K562 (cell line): ENCODE measurements around the gene SLC25A21. TPM values are rescaled to one million over a fixed set of nuclear protein-coding genes. Genes with fewer than 3 reads are reported as not detected.

ENCODE experiments used
- ATAC-seq: fragments of 200-7000 bp; cut with Tn5 transposase; 3 replicates; pipeline ENCODE4 v1.9.1; 2020; ENCODE audit warnings: moderate library complexity
- BruUV-seq: library from RNA; stranded (reverse); fragments of 400-500 nt; replicated peaks from 2 replicates; lab custom pipeline; 2021; lab: Mats Ljungman, UMichigan
- CTCF ChIA-PET: fragments of 300-600 bp; formaldehyde crosslinking; extraction: SDS; loops from one replicate; lab custom pipeline; 2021; ENCODE audit warnings: low intra/inter-chr PET ratio; lab: Yijun Ruan, JAX
- POLR2A ChIA-PET: fragments of 300-600, 350-650 bp; sonication (Branson Sonifier 250); formaldehyde crosslinking; extraction: SDS; loops from one replicate; lab custom pipeline; 2021; ENCODE audit warnings: antibody characterized with exemption, inconsistent platforms; lab: Yijun Ruan, JAX
- DNase-seq, 4 experiments: peaks; one replicate each; pipeline versions ENCODE4 v3.0.0 to v3.0.0-alpha.2; 2011 to 2018; ENCODE audit warnings: low spot score in 3 of 4, mixed read lengths in 3 of 4; ENCODE audit errors: extremely low read depth in 1 of 4
- FAIRE-seq: peaks from 2 replicates; lab custom pipeline; 2011; peaks lifted over from hg19 to GRCh38; lab: Jason Lieb, UNC
- H2AFZ ChIP-seq: 2 replicates; pipeline ENCODE4 v1.6.0; 2011; ENCODE audit warnings: low read depth, low read length, control low read depth, inconsistent platforms
- H3K27ac ChIP-seq: fragments of 200-600 bp; 3 replicates; pipeline ENCODE4 v1.8.0; 2011; ENCODE audit warnings: low read depth, mild to moderate bottlenecking, control low read depth, inconsistent platforms, low read length, moderate library complexity, mixed read lengths; ENCODE audit errors: extremely low read depth
- H3K27me3 ChIP-seq, 2 experiments: fragments of 300-600 bp in 1 of 2; 2 replicates in 1 of 2; 3 replicates in 1 of 2; pipeline versions ENCODE4 v1.6.0 to v1.8.0; 2011; ENCODE audit warnings: inconsistent platforms in 2 of 2, low read length in 2 of 2, mild to moderate bottlenecking in 1 of 2, mixed read lengths in 1 of 2, moderate library complexity in 1 of 2; ENCODE audit not compliant: control insufficient read depth in 2 of 2, insufficient read depth in 2 of 2
- H3K36me3 ChIP-seq: fragments of 300-600 bp; 3 replicates; pipeline ENCODE4 v1.8.0; 2011; ENCODE audit warnings: mild to moderate bottlenecking, low read length, inconsistent platforms; ENCODE audit not compliant: control insufficient read depth, insufficient read depth
- H3K4me1 ChIP-seq, 2 experiments: fragments of 200-600 bp in 1 of 2; replicated peaks in 1 of 2; 2 replicates in 1 of 2; 3 replicates in 1 of 2; pipeline versions ENCODE4 v1.5.1 to v1.8.0; 2011; ENCODE audit warnings: inconsistent platforms in 2 of 2, low read length in 2 of 2, mild to moderate bottlenecking in 1 of 2, mixed read lengths in 1 of 2, moderate library complexity in 1 of 2; ENCODE audit not compliant: control insufficient read depth in 2 of 2, insufficient read depth in 2 of 2
- H3K4me2 ChIP-seq: 2 replicates; pipeline ENCODE4 v1.6.1; 2011; ENCODE audit warnings: low read length, control low read depth, inconsistent platforms, mixed read lengths; ENCODE audit not compliant: insufficient read depth
- H3K4me3 ChIP-seq: fragments of 200-600 bp; sonication (generic), shearing (Covaris generic); 2 replicates; pipeline ENCODE4 v1.5.1; 2016; ENCODE audit warnings: control low read depth, inconsistent platforms
- H3K79me2 ChIP-seq: fragments of 200-600 bp; 3 replicates; pipeline ENCODE4 v1.8.0; 2011; ENCODE audit warnings: low read length, inconsistent platforms; ENCODE audit not compliant: control insufficient read depth, insufficient read depth
- H3K9ac ChIP-seq, 2 experiments: 2 replicates each; pipeline versions ENCODE4 v1.6.0 to v1.6.1; 2011; ENCODE audit warnings: low read depth in 2 of 2, low read length in 2 of 2, control low read depth in 1 of 2, inconsistent platforms in 1 of 2, mild to moderate bottlenecking in 1 of 2, mixed read lengths in 1 of 2; ENCODE audit not compliant: insufficient read depth in 1 of 2
- H3K9me1 ChIP-seq: one replicate; pipeline ENCODE4 v1.6.0; 2011; ENCODE audit warnings: inconsistent platforms, mild to moderate bottlenecking, low read length, moderate library complexity; ENCODE audit not compliant: control insufficient read depth, insufficient read depth
- H3K9me3 ChIP-seq: replicated peaks from 2 replicates; pipeline ENCODE4 v1.5.1; 2011; ENCODE audit warnings: low read depth, low read length, inconsistent platforms; ENCODE audit not compliant: control insufficient read depth, insufficient read depth
- H4K20me1 ChIP-seq: replicated peaks from 2 replicates; pipeline ENCODE4 v1.6.1; 2011; ENCODE audit warnings: low read length, inconsistent platforms, mixed read lengths; ENCODE audit not compliant: control insufficient read depth, insufficient read depth
- ARID2 ChIP-seq: fragments of 450-650 bp; IDR thresholded peaks from 2 replicates; pipeline ENCODE4 v1.6.1; 2017; ENCODE audit warnings: antibody characterized with exemption, mild to moderate bottlenecking
- CAMTA2 ChIP-seq: fragments of 250-450 bp; sonication (Bioruptor Pico); conservative IDR thresholded peaks from 2 replicates; pipeline ENCODE4 v1.5.1; 2022
- CREB5 ChIP-seq: fragments of 250-450 bp; sonication (Bioruptor Pico); IDR thresholded peaks from 2 replicates; pipeline ENCODE4 v1.5.0; 2020; ENCODE audit warnings: mild to moderate bottlenecking
- HMG20A ChIP-seq: fragments of 450-650 bp; formaldehyde crosslinking; conservative IDR thresholded peaks from 2 replicates; pipeline ENCODE4 v1.4.0; 2020; ENCODE audit warnings: mild to moderate bottlenecking, mixed read lengths
- HOMEZ ChIP-seq: fragments of 250-450 bp; sonication (Bioruptor Pico); IDR thresholded peaks from 2 replicates; pipeline ENCODE4 v1.4.0; 2020; ENCODE audit warnings: mild to moderate bottlenecking, moderate library complexity
- KDM5B ChIP-seq: fragments of 200-600 bp; sonication (generic); IDR thresholded peaks from 2 replicates; pipeline ENCODE4 v1.6.1; 2012; ENCODE audit warnings: low read depth, mild to moderate bottlenecking, moderate library complexity, low read length, control low read depth, inconsistent platforms; ENCODE audit not compliant: insufficient replicate concordance
- MITF ChIP-seq: IDR thresholded peaks from 2 replicates; pipeline ENCODE4 v1.6.1; 2014; ENCODE audit warnings: antibody characterized with exemption
- PATZ1 ChIP-seq: fragments of 250-450 bp; sonication (Bioruptor Pico); IDR thresholded peaks from 2 replicates; pipeline ENCODE4 v1.5.0; 2020; ENCODE audit warnings: mild to moderate bottlenecking, borderline replicate concordance
- PHF21A ChIP-seq: fragments of 450-650 bp; IDR thresholded peaks from 2 replicates; pipeline ENCODE4 v1.6.1; 2017; ENCODE audit warnings: low read depth, borderline replicate concordance
- POU5F1 ChIP-seq: fragments of 150-350 bp; IDR thresholded peaks from 2 replicates; pipeline ENCODE4 v1.6.1; 2014; ENCODE audit warnings: borderline replicate concordance, low read length, low read depth, mild to moderate bottlenecking; ENCODE audit not compliant: partially characterized antibody
- RBM14 ChIP-seq: fragments of 200-400 bp; formaldehyde crosslinking; IDR thresholded peaks from 2 replicates; pipeline ENCODE4 v1.6.1; 2018; ENCODE audit warnings: low read depth, mild to moderate bottlenecking, low read length, moderate library complexity, borderline replicate concordance; ENCODE audit not compliant: insufficient read depth
- RBM17 ChIP-seq: fragments of 200-400 bp; formaldehyde crosslinking; IDR thresholded peaks from 2 replicates; pipeline ENCODE4 v1.6.1; 2017; ENCODE audit warnings: low read depth, mild to moderate bottlenecking, low read length, borderline replicate concordance
- RFX7 ChIP-seq: fragments of 250-450 bp; sonication (Bioruptor Pico); IDR thresholded peaks from 2 replicates; pipeline ENCODE4 v1.5.1; 2021; ENCODE audit warnings: mild to moderate bottlenecking
- SREBF2 ChIP-seq: sonication (generic); formaldehyde crosslinking; IDR thresholded peaks from 2 replicates; pipeline ENCODE4 v1.4.0; 2020; ENCODE audit warnings: mild to moderate bottlenecking, missing genetic modification reagents
- U2AF1 ChIP-seq: fragments of 200-400 bp; formaldehyde crosslinking; optimal IDR thresholded peaks from 2 replicates; pipeline ENCODE3; 2017; ENCODE audit warnings: mild to moderate bottlenecking, low read depth, low read length, moderate library complexity
- WGBS: fragments of 100-300 bp; shearing (Covaris generic); methylation state at CpG from one replicate; pipeline ENCODE4 v1.1.6; 2016; ENCODE audit warnings: low coverage, mixed read lengths; ENCODE audit not compliant: insufficient coverage; ENCODE audit errors: missing lambda C conversion rate; 5-methylcytosine and 5-hydroxymethylcytosine counted together
- in situ Hi-C: fragments of 300-500 bp; cut with MboI; formaldehyde crosslinking; loops from 4 replicates; pipeline ENCODE4 v1.15.0; 2018; ENCODE audit warnings: inconsistent platforms, mixed read lengths
- intact Hi-C: fragments of 100-400 bp; cut with micrococcal nuclease; formaldehyde crosslinking; loops from 2 replicates; pipeline ENCODE4 v1.14.2; 2022
- polyA plus RNA-seq, 8 experiments: library from polyadenylated mRNA; depleted of rRNA in 4 of 8; stranded (reverse) in 5 of 8; unstranded in 3 of 8; fragments of >200 nt; fragmentation: Nextera tagmentation in 2 of 8; fragmentation: Illumina TruSeq in 1 of 8; extraction: Ambion mirVana in 2 of 8; extraction: Trizol in 1 of 8; gene quantifications; 2 replicates each; pipeline versions ENCODE4 v1.2.1 to v1.2.3, GENCODE V29; 2011 to 2014; ENCODE audit warnings: inconsistent platforms in 1 of 8, missing spikeins in 1 of 8
- total RNA-seq, 7 experiments: library from RNA; depleted of rRNA in 6 of 7; stranded (reverse); fragments of >200 nt in 6 of 7; fragmentation: Illumina TruSeq in 2 of 7; extraction: Trizol in 2 of 7; gene quantifications; 2 replicates each; pipeline versions ENCODE4 v1.2.1 to v1.2.3, GENCODE V29; 2011 to 2021; ENCODE audit warnings: low replicate concordance in 1 of 7

The SLC25A21 gene
- total and polyA plus RNA-seq, 9 of the 15 experiments (the other 6 are each of a cell fraction or from before 2014, with no cell fraction given) = 15.2 to 46.7 (median 28.7) TPM

- ChIA-PET CTCF (no interaction called here), POLR2A (no interaction called here)
- FAIRE-seq = no peak
- WGBS = 65% methylated on average over 2 of the region's 2 CpGs
- no peak for ATAC-seq
- H3K79me2 ChIP-seq = peaks cover 78% of the 10 kb centered on the region
- H3K36me3 ChIP-seq = no peaks in the 10 kb centered on the region
- H4K20me1 ChIP-seq = no peaks in the 10 kb centered on the region
- no peak overlapping the region for H3K27ac ChIP-seq
- H3K4me2 ChIP-seq = no peak overlapping the region
- TF ChIP-seq SREBF2 (CRISPR knock-in tag) (no peak), CREB5 (CRISPR knock-in tag) (no peak), PATZ1 (no peak), PHF21A (no peak), KDM5B (no peak), POU5F1 (no peak), RBM17 (no peak), MITF (no peak), CAMTA2 (CRISPR knock-in tag) (no peak), HMG20A (CRISPR knock-in tag) (no peak), HOMEZ (no peak), ARID2 (no peak), U2AF1 (no peak), RBM14 (no peak), RFX7 (CRISPR knock-in tag) (no peak)
- no peak overlapping the region for H3K4me3 ChIP-seq
- no peaks in the 10 kb centered on the region for H3K27me3 ChIP-seq
- no peak overlapping the region for H2AFZ ChIP-seq
- no peaks in the 10 kb centered on the region; the same call in none of the 2 replicates for H3K9me3 ChIP-seq
- no TSS peak for BruUV-seq
- no peak for DNase-seq
- H3K4me1 ChIP-seq = peaks cover 0 to 8% of the 10 kb centered on the region in 2 experiments; a peak in 2 of 5 replicates
- intact Hi-C loops = no loop called here
- H3K9ac ChIP-seq = no peak overlapping the region
- H3K9me1 ChIP-seq = no peaks in the 10 kb centered on the region
- in situ Hi-C loops = loop anchor here (25.0 kb wide), 1 partner anchor 1321 kb away; the partner anchor contains the start of gene BRMS1L
These were observed 14.4 kb downstream of the SLC25A21 start for GRCh38 chr14:37157987-37158386.
